OCI-LY3 (cell line): Measurements from ENCODE around the gene FAM53A.

Source experiments
- CTCF ChIP-seq: fragments of 200-600, 300-600 bp; sonication (generic); IDR thresholded peaks from 2 replicates; pipeline ENCODE4 v1.5.1; 2014; ENCODE audit warnings: antibody characterized with exemption, low read length, low read depth
- EZH2phosphoT487 ChIP-seq: fragments of 200-600 bp; shearing (Covaris generic); IDR thresholded peaks from 2 replicates; pipeline ENCODE4 v1.6.1; 2018; ENCODE audit warnings: antibody characterized with exemption, mixed run types, low read depth

- TF ChIP-seq CTCF: no peak
- TF ChIP-seq EZH2phosphoT487: no peak
Observed at GRCh38 chr4:1674682-1675081, 9.4 kb downstream of the FAM53A start.
